Measurements from ENCODE around the gene GSN.

The GSN gene

GRCh38 chr9:121280715-121281613, 13.0 kb downstream of the GSN start:
- TF ChIP-seq CTCF (IDR thresholded peaks at IDR 0.05; ENCODE audit: low read depth, low read length): no peak
- H3K4me3 ChIP-seq (replicated peaks in 1 of 2; ENCODE audit: low read depth in 2 of 2, low read length in 2 of 2): no peak overlapping the region
- no peak for DNase-seq (ENCODE audit: low read depth in 2 of 2)

GRCh38 chr9:121281614-121282276, 13.8 kb downstream of the GSN start:
- DNase-seq (ENCODE audit: low read depth in 2 of 2): peak; percentile 80 to 81
- no peak for TF ChIP-seq CTCF (IDR thresholded peaks at IDR 0.05; ENCODE audit: low read depth, low read length)
- no peak overlapping the region for H3K4me3 ChIP-seq (replicated peaks in 1 of 2; ENCODE audit: low read depth in 2 of 2, low read length in 2 of 2)

GRCh38 chr9:121282277-121283079, 14.5 kb downstream of the GSN start:
- peak; percentile 84 to 85 for DNase-seq (ENCODE audit: low read depth in 2 of 2)
- no peak overlapping the region for H3K4me3 ChIP-seq (replicated peaks in 1 of 2; ENCODE audit: low read depth in 2 of 2, low read length in 2 of 2)

GRCh38 chr9:121283080-121283398, 15.1 kb downstream of the GSN start:
- H3K4me3 ChIP-seq (replicated peaks in 1 of 2; ENCODE audit: low read depth in 2 of 2, low read length in 2 of 2): no peak overlapping the region
- no peak for TF ChIP-seq CTCF (IDR thresholded peaks at IDR 0.05; ENCODE audit: low read depth, low read length)
- no peak for DNase-seq (ENCODE audit: low read depth in 2 of 2)

More at GRCh38 chr9:121282277-121283079, 14.5 kb downstream of the GSN start:
- TF ChIP-seq CTCF (IDR thresholded peaks at IDR 0.05; ENCODE audit: low read depth, low read length): no peak

GRCh38 chr9:121283856-121284732, 16.1 kb downstream of the GSN start:
- no peak overlapping the region for H3K4me3 ChIP-seq (replicated peaks in 1 of 2; ENCODE audit: low read depth in 2 of 2, low read length in 2 of 2)
- no peak for TF ChIP-seq CTCF (IDR thresholded peaks at IDR 0.05; ENCODE audit: low read depth, low read length)
- DNase-seq (ENCODE audit: low read depth in 2 of 2): no peak

All from cardiac fibroblast (primary cell).